HG03139 (cell line): ENCODE results near the gene PHYHD1.

Source experiments
- ATAC-seq: cut with Tn5 transposase; IDR thresholded peaks from one replicate; pipeline ENCODE4 v1.9.1; 2021; ENCODE audit not compliant: unreplicated experiment

Gene PHYHD1

GRCh38 chr9:128899566-128900322 is 21.0 kb upstream of the PHYHD1 start:
- ATAC-seq, result no peak

GRCh38 chr9:128901379-128901778 is 19.4 kb upstream of the PHYHD1 start:
- ATAC-seq, result no peak

DNA sequence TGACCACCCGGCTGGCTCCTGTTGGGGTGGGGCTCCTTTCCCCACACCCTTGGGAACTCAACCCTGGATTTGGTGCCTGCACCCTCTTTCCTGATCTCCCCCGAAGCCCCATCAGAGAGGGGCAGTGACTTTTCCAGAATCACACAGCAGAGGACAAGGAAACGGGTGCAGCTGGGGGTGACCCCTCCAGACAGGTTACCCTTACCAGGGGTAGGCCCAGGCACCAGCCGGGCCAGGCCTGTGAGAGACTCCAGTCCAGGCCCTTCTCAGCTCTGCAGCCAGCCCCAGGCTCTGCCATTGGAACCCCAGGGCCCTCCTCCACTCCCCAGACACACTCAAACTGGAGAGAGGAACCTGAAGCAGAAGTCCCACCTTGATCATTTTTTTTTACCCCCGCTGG is 19.0 kb upstream of the PHYHD1 start:
- no peak for ATAC-seq

DNA sequence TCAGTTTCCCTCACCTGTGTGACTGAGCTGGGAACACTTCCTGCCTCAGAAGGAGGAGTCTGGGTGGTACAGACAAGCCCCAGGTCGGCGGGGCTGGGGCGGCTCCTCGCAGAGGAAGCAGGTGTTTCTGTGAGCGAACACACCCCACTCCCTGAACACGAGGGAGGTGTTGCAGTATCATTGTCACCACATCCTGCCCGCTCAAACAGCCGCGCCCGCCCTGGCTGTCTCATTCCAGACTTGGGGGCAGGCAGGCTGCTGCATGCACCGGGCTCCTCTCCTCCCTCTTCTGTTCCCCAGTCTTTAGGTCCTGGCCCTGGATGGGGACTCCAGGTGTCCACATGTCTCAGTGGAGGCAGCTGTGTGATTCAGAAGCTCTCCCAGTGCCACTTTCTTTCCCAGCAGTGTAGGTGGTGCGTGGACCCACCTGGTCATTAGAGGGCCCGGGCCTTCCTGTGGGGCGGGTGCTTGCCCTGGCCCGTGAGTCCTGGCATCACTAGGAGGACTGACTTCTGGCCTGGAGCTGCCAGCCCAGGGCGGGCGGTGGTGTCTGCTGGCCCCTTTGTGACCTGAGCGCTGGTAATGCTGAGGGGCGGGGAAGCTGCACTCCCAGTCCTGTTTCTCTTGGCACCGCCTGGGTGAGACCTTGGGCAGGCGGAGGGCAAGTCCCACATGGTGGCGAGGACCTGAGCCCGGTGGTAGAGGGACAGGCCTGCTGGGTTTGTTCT is 18.3 kb upstream of the PHYHD1 start:
- peak; percentile 84 for ATAC-seq

GRCh38 chr9:128903079-128903461 is 17.7 kb upstream of the PHYHD1 start:
- no peak for ATAC-seq

- ATAC-seq, result no peak
Measured at GRCh38 chr9:128903871-128904620, 16.7 kb upstream of the PHYHD1 start.

- ATAC-seq, result no peak
Measured at GRCh38 chr9:128905964-128906363, 14.8 kb upstream of the PHYHD1 start.

DNA sequence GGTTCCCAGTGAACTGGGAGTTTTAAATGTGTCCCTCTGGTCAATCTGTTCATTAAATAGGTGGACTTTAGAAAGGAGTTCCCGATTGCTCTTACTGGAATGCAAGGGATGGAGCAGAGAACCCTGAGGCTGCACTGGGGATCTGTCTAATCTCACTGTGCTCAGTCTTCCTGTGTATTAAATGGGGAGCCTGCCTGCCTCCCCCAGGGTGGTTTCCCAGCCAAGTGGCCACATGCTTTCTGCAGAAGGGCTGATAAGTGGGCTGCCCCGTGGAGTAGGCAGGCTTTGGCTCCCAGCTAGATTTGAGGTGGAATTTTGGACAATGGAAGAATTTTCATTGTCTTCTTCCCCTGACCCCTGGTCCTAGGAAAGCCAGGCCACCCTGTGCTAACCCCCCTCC is 14.0 kb upstream of the PHYHD1 start:
- ATAC-seq, result no peak

- ATAC-seq, result no peak
Measured at GRCh38 chr9:128908372-128908771, 12.4 kb upstream of the PHYHD1 start.

GRCh38 chr9:128909859-128910258 is 10.9 kb upstream of the PHYHD1 start:
- ATAC-seq, result no peak

- no peak for ATAC-seq
Measured at GRCh38 chr9:128910906-128911305, 9.9 kb upstream of the PHYHD1 start.

- no peak for ATAC-seq
Measured at GRCh38 chr9:128911529-128912035, 9.2 kb upstream of the PHYHD1 start.

DNA sequence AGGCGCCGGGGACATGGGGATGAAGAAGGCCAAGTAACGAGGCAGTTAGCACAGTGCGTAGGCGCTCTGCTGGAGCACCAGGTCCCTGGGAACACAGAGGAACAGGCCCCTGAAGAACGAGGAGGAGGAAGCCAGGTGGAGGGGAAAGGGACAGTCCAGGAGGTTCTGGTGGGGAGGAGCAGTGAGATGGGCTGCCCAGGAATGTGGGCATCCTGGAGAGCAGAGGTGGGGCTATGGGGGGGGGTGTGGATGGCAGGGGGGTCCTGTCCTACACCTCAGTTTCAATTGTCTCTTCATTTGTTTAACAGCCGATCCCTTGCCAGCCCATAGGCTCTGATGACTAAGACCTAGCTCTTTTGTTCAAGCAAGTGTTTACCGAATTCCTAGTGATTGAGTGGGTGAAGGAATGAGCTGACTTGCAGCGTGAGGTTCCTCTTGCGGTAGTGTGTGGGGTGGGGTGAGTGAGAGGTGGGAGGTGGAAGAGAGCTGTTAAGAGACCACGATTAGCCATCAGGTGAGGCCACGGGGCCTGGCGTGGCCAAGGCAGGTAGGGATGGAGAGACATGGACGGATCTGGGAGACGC is 8.4 kb upstream of the PHYHD1 start:
- ATAC-seq, result no peak

DNA sequence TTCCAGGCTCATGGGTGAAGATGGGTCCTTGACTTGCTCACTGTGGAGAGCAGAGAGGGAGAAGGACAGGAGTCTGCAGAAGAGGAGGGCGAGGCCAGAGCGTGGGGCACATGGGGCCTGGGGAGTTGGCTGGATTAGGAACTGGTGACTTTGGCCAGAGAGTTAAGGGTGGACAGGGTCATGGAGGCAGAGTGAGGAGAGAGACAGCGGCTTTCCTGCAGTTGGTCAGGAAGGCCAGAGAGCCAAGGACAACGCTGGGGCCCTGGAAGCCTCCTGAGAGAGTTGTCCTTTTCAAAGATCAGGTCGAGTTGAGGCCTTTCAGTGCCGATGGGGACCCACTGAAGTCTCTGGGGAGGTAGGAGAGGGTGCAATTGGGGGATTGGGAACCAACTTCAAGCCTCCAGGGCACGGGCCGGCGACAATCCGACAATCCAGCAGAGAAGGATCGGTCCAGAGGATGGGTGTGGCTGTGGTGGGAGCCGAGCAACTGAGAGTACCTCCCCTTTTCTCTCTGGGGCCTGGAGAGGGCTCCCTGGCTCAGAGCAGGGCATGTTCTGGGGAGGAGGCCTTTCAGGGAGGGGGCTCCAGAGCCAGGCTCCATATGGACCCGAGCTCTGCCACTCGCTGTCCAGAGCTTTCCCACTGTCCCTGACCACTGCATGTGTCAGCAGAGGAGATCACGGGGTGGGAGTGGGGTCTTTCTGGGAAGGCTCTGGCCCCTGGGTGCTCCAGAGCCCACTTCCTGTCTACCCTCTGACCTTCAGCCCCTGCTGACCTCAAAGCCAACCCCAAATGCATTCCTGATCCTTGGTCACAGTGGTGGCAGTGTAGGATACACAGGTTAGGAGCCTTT is 7.5 kb upstream of the PHYHD1 start:
- no peak for ATAC-seq

- ATAC-seq, result no peak
Measured at GRCh38 chr9:128913995-128914772, 6.6 kb upstream of the PHYHD1 start.

DNA sequence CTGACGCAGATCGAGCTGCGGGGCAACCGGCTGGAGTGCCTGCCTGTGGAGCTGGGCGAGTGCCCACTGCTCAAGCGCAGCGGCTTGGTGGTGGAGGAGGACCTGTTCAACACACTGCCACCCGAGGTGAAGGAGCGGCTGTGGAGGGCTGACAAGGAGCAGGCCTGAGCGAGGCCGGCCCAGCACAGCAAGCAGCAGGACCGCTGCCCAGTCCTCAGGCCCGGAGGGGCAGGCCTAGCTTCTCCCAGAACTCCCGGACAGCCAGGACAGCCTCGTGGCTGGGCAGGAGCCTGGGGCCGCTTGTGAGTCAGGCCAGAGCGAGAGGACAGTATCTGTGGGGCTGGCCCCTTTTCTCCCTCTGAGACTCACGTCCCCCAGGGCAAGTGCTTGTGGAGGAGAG is 4.6 kb upstream of the PHYHD1 start:
- no peak for ATAC-seq

- no peak for ATAC-seq
Measured at GRCh38 chr9:128916745-128917144, 4.0 kb upstream of the PHYHD1 start.

- no peak for ATAC-seq
Measured at GRCh38 chr9:128917151-128917849, 3.5 kb upstream of the PHYHD1 start.

GRCh38 chr9:128918921-128919320 is 1.9 kb upstream of the PHYHD1 start:
- no peak for ATAC-seq
